Measurements from ENCODE around the gene MFNG. TPM values are rescaled to one million over a fixed set of nuclear protein-coding genes. Genes with fewer than 3 reads are reported as not detected.

The MFNG gene
- total RNA-seq, 1 experiment from 2014 or later: 0.56 TPM

- no peak for DNase-seq (ENCODE audit: unreplicated experiment)
- Mint-ChIP-seq H3K4me1 (ENCODE audit: insufficient read depth, unreplicated experiment) (peaks cover 20% of the 10 kb centered on the region), H3K4me3 (ENCODE audit: unreplicated experiment) (no peak overlapping the region), H3K36me3 (ENCODE audit: insufficient read depth, unreplicated experiment) (no peaks in the 10 kb centered on the region), H3K27me3 (ENCODE audit: insufficient read depth, unreplicated experiment) (no peaks in the 10 kb centered on the region), H3K27ac (ENCODE audit: low read depth, unreplicated experiment) (peak overlapping the region; percentile 13), H3K9me3 (ENCODE audit: unreplicated experiment) (no peaks in the 10 kb centered on the region)
- TF ChIP-seq CTCF (IDR thresholded peaks at IDR 0.05; ENCODE audit: unreplicated experiment): no peak
- no TSS peak for BruUV-seq (replicated peaks)
- CTCF ChIA-PET: interaction anchor here (0.6 to 7.1 kb wide), 18 partner anchors 14 to 1171 kb away, joined by 3 to 195 read pairs (median 4); no protein-coding TSS in a partner anchor
- POLR2A ChIA-PET: interaction anchor here (0.7 to 2.3 kb wide), 4 partner anchors 24 to 142 kb away, joined by 3 to 7 read pairs (median 4); no protein-coding TSS in a partner anchor
- intact Hi-C loops (cut with micrococcal nuclease): loop anchor here (2.0 kb wide), 1 partner anchor 198 kb away; no protein-coding TSS in a partner anchor
Observed at GRCh38 chr22:37456346-37456745, 29.8 kb downstream of the MFNG start.

DNA sequence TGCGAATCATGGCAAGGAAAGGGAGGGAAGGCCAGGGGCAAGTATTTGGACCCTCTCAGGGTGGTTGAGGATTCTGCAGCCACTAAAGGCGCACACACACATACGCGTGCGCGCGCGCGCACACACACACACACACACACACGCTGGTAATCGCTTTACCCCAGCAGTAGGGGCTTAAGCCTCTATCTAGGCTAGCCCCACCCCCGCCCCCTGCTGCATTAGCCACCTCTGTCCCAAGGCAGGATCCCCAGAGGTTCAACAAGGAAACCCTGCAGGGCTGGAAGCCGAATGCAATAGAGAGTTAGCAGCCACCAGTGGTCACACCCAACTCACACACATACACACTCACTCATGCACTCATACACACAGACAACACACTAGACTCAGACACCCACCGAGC lies 30.3 kb downstream of the MFNG start:
- CTCF ChIA-PET: interaction anchor here (0.6 to 7.1 kb wide), 20 partner anchors 11 to 1170 kb away, joined by 3 to 195 read pairs (median 4); no protein-coding TSS in a partner anchor
- DNase-seq (ENCODE audit: unreplicated experiment): no peak
- H3K4me3 Mint-ChIP-seq (ENCODE audit: unreplicated experiment): no peak overlapping the region
- no peaks in the 10 kb centered on the region for H3K9me3 Mint-ChIP-seq (ENCODE audit: unreplicated experiment)
- peak overlapping the region; percentile 13 for H3K27ac Mint-ChIP-seq (ENCODE audit: low read depth, unreplicated experiment)
- POLR2A ChIA-PET: interaction anchor here (1.1 to 2.3 kb wide), 6 partner anchors 24 to 256 kb away, joined by 3 to 10 read pairs (median 5); no protein-coding TSS in a partner anchor
- no peak for TF ChIP-seq CTCF (IDR thresholded peaks at IDR 0.05; ENCODE audit: unreplicated experiment)
- no peaks in the 10 kb centered on the region for H3K36me3 Mint-ChIP-seq (ENCODE audit: insufficient read depth, unreplicated experiment)
- no TSS peak for BruUV-seq (replicated peaks)
- no peaks in the 10 kb centered on the region for H3K27me3 Mint-ChIP-seq (ENCODE audit: insufficient read depth, unreplicated experiment)
- intact Hi-C loops (cut with micrococcal nuclease): loop anchor here (2.0 kb wide), 2 partner anchors 189 to 197 kb away; no protein-coding TSS in a partner anchor
- H3K4me1 Mint-ChIP-seq (ENCODE audit: insufficient read depth, unreplicated experiment): peaks cover 20% of the 10 kb centered on the region

DNA sequence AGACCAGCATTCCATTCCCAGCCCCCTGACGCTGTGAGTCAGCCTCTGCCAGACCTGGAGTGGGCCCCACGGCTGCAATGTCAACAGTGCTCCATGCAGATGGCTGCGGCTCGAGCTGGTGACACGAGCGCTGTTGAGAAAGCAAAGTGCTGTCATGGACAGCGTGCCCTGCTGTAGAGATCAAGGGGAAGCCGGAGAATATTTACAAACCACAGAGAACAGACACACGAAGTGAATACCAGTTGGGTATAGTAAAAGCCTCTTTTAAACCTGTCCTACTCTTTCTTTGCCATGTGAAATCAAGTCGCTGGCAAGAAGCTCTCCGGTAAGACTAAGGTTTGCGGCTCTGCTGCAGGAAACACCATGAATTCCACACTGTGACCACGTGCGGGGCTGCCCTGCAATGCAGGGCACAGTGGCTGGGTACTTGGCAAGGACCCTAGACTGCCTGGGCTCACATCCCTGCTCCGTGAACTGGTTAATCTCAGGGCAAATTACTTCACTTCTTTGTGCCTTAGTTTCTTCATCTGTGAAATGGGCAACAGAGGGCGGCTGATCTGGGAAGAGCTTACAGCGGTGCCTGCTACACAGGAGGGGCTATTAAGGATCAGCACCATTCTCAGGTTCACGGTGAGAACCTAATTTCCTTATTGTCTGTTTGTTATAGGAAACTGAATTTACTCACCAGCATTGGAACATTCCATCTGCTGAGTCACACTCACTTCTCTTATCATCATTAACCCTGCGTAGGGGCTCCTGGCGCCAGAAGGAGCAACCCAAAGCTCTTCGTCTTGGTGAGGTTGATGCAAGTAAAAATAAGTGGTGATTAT lies 31.1 kb downstream of the MFNG start:
- H3K4me1 Mint-ChIP-seq (ENCODE audit: insufficient read depth, unreplicated experiment): peaks cover 20% of the 10 kb centered on the region
- DNase-seq (ENCODE audit: unreplicated experiment): peak; percentile 72
- no peaks in the 10 kb centered on the region for H3K27me3 Mint-ChIP-seq (ENCODE audit: insufficient read depth, unreplicated experiment)
- no peaks in the 10 kb centered on the region for H3K9me3 Mint-ChIP-seq (ENCODE audit: unreplicated experiment)
- H3K4me3 Mint-ChIP-seq (ENCODE audit: unreplicated experiment): peak overlapping the region; percentile 41
- no TSS peak for BruUV-seq (replicated peaks)
- intact Hi-C loops (cut with micrococcal nuclease): loop anchor here (2.0 kb wide), 1 partner anchor 188 kb away; no protein-coding TSS in a partner anchor
- H3K36me3 Mint-ChIP-seq (ENCODE audit: insufficient read depth, unreplicated experiment): no peaks in the 10 kb centered on the region
- peak overlapping the region; percentile 49 for H3K27ac Mint-ChIP-seq (ENCODE audit: low read depth, unreplicated experiment)
- CTCF ChIA-PET: interaction anchor here (0.7 to 7.1 kb wide), 15 partner anchors 10 to 258 kb away, joined by 3 to 195 read pairs (median 4); no protein-coding TSS in a partner anchor
- TF ChIP-seq CTCF (IDR thresholded peaks at IDR 0.05; ENCODE audit: unreplicated experiment): no peak
- POLR2A ChIA-PET: interaction anchor here (1.1 to 2.3 kb wide), 6 partner anchors 23 to 256 kb away, joined by 3 to 10 read pairs (median 5); no protein-coding TSS in a partner anchor

DNA sequence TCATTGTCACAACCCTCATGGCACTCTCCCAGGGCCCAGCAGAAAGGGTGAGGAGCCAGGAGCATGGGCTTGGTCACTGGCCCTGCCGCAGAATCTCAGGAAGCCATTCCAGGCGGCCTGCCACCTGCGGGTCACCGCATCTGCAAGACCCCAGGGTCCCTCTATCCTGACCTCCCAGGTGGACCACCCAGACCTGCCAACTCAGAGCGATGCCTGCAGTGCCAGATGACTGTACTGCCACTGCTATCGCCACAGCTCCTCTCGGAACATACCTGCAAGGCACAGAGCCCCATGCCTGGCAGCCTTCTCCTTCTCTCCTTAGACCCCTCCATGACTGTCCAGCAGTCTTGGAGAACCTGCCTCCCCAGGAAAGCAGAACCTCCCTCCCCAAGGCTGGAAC lies 32.5 kb downstream of the MFNG start:
- POLR2A ChIA-PET: interaction anchor here (0.7 kb wide), 1 partner anchor 25 kb away, joined by 3 read pairs; no protein-coding TSS in a partner anchor
- CTCF ChIA-PET: interaction anchor here (0.5 to 7.1 kb wide), 2 partner anchors 136 to 138 kb away, joined by 3 to 195 read pairs; no protein-coding TSS in a partner anchor
- BruUV-seq (replicated peaks): no TSS peak
- DNase-seq (ENCODE audit: unreplicated experiment): no peak
- Mint-ChIP-seq H3K4me1 (ENCODE audit: insufficient read depth, unreplicated experiment) (peaks cover 20% of the 10 kb centered on the region), H3K36me3 (ENCODE audit: insufficient read depth, unreplicated experiment) (no peaks in the 10 kb centered on the region), H3K27ac (ENCODE audit: low read depth, unreplicated experiment) (no peak overlapping the region), H3K4me3 (ENCODE audit: unreplicated experiment) (no peak overlapping the region), H3K27me3 (ENCODE audit: insufficient read depth, unreplicated experiment) (no peaks in the 10 kb centered on the region), H3K9me3 (ENCODE audit: unreplicated experiment) (no peaks in the 10 kb centered on the region)
- TF ChIP-seq CTCF (IDR thresholded peaks at IDR 0.05; ENCODE audit: unreplicated experiment): no peak
- intact Hi-C loops (cut with micrococcal nuclease): loop anchor here (2.0 kb wide), 1 partner anchor 187 kb away; no protein-coding TSS in a partner anchor

Data from MCF 10A (cell line).